ENCODE measurements around the gene CENPA.

The CENPA gene

DNA sequence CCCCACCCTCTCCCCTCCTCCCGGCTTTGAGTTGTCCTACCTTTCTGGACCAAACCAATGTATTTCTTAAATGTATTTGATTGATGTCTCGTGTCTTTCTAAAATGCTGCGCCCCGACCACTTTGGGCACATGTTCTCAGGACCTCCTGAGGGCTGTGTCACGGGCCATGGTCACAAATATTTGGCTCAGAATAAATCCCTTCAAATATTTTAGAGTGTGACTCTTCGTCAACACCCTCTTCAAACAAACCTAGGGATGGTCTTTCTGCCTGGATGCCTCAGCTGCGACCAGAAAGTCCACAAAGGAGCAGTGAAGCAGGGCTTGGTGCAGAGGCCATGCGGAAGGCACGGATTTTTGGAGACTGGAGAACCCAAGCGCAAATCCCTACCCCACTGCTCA is 22.8 kb upstream of the CENPA start:
- DNase-seq: no peak

DNA sequence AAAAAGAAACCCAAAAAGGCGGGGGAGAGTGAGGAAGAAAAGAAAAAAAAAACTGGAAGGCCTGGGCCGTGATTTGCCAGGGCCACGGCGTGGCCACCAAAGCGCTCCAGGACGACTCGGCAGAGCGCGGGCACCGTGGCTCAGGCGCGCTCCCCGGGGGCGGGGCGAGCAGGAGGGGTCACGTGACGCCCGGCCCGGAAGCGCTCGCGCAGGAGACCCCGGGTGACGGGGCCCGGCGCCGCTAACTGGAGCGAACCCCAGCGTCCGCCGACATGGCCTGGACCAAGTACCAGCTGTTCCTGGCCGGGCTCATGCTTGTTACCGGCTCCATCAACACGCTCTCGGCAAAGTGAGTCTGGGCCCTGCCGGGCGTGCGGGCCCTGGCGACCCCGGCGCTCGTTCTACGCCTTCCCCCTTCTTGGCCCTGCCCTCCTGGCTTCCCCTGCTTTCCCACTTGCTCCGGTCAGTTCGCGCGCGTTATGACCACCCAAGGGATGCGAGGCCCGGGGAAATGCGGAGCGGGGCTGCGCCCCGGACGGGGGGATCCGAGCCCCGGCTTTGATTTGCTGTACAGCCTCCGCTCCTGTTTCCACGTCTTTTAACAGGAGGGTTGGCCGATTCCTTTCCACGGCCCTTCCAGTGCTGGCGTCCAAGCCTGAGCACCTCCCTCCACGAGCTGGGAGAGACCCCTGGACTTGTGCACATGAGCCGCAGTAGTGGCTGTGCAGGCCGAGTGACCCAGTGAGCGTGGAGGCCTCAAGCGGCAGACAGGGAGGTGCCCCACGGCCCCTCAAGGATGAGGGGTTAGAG is 21.6 kb upstream of the CENPA start, which contains the start of gene SLC35F6:
Gene SLC35F6, plus strand, starts transcription at position 207 of the 810 bp plus-strand sequence. Its CDS starts 66 bp downstream, at position 273.
- DNase-seq: peak; percentile 64 to 84 (median 78)

DNA sequence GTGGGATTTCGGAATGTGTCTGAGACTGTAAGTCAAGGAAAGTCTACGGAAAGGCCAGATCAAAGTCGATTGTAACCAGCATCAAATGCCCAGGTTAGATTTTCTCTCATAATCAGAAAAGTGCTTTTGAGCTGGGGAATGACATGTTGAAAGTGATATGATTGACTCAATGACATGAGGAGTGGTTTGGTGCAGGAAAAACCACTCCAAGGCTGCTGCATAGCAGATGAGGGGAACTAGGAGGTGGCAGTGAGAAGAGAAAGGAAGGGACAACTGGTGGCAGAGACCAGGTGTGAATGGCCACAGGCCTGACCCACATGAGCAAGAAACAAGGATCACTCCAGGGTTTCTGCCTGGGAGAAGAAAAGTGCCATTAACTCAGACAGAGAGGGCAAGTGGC is 20.9 kb upstream of the CENPA start:
- no peak for DNase-seq

DNA sequence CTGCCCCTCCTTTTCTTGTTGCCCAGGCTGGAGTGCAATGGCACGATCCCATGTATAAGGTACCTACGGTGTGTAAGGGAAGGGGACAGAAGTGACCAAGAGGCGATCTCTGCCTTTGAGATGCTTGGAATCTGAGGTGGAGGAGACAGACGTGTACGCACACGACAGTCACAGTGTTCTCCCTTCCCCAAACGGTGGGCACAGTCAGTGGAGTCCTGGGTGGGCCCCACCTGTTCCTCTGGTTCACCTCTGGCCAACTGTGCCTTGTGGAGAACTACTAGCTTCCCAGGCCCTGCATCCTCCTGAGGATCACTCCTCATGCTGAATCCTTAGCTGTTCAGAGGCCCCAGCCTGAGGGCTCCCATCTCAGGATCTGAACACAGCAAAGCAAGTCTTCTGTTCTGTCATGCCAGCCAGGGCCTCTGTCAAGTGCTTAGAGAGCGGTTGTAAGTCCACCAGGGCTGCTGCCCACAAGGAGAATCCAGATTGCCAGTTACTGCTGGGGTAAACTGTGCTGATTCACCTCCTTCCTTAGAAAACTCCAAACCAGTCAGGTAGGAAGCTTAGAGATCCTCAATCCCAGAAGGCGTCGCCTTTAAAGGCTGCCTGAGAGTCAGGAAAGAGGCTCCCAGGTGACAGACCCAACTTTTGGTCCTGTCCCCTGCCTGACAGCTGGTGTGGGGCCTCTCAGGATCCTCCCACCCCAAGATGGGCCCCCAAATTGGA is 20.2 kb upstream of the CENPA start:
- DNase-seq: no peak

DNA sequence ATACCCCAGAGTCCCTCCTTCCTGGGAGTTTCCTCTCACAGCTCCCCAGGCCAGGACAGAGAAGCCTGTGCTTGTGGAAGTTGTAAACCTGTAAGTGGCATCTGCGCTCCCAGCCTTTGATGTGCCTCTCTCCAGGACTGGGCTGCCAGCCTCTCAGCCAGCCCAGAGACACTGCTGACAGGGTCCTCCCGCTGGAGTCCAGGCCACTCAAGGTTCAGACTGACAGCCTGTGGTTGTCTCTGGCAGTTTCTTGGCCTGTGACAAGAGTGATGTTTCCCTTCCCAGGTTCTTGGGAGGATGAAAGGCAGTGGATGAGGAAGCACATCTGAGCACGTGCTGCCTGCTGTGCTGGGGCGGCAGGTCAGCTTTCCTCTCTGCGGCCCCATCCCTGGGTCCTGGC is 18.7 kb upstream of the CENPA start:
- DNase-seq: no peak

DNA sequence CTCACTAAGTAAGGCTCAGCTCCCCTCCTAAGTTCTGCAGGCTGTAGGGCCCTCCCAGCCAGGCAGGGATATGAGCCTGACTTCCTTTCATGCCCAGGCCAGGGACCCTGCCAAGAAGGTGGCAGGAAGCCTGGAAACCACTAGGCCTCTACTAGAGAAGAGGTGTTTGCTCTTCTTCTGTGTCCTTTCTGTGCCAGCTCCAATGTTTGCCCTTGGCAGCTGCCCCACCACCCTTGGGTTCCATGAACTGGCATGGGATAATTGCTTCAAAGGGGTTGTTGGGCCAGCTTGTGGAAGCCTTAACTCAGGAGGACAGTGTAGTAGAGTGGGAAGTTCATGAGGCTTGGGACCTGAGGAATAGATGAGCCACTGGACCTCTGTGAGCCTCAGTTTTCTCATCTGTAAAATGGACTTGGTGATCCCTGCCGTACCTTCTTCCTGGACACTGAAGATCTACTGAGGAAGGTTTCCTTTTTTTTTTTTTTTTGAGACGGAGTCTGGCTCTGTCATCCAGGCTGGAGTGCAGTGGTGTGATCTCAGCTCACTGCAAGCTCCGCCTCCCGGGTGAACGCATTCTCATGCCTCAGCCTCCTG is 17.9 kb upstream of the CENPA start:
- DNase-seq: no peak

DNA sequence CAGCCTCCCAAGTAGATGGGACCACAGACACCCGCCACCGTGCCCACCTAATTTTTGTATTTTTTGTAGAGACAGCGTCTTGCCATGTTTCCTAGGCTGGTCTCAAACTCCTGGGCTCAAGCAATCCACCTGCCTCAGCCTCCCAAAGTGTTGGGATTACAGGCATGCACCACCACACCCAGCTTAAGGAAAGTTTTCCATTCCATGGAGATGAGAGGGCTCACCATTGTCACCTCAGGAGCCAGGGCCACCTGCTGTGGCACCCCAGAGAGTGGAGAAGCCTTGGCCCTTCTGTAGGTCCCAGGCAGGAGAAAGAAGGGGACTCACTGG is 17.1 kb upstream of the CENPA start:
- no peak for DNase-seq

DNA sequence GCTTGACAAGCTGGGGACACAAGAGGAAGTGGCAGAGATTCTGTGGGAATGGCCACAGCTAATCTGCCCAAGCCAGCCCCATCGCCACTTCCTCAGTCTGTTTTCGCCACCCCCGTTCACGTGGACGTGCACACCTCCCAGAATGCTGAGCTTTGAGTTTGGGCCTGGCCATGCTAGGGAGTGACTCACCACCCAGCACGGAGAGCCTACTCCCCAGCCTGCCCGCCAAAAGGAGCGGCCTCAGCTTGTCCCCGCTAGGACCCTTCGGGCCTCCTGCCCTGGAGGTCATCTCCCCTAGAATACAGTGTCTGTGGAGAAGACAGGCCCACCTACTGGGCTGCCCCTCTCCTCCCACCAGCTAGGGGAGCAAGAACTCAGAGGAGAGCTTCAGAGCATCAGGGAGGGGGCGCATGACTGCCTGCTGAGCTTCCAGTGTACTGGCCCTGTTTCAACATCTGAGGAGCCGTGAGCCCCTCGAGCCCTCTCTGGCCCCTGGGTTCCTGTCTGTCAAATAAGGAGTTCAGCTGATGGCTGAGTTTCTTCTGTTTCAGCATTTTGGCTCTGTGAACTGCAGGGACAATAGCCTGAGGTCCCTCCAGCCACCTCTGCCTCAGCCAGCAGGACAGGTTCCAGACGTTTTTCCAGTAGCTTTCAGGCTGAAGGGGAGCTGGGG is 16.6 kb upstream of the CENPA start:
- DNase-seq: no peak

DNA sequence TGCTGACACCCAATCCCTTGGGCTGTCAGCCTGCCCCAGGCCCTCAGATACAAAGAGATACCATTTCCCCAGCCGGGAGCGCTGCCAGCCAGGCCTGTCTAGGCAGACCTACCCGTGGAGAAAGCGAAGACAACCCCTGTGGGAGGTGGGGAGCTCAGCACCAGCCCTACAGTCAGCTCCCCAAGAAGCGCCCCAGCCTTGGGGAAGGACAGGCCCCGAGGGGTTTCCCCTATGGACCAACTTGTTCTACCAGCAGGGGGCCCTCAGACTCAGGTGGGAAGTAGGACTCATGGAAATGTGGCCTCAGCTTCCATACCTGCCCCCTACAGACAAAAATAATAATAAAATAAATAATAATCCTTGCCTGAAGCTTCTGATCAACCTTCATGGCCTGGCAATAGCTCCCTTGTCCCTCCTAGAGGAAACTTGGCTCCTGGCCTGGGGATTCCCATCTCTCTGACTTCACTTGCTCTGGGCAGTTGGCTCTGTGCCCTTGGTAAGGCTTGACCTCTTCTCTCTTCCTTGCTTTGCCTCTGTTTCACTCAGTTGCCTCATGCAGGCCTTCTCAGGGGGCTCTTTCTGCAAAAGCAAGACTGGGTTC is 14.8 kb upstream of the CENPA start:
- DNase-seq: peak in 3 of 6 experiments; percentile 7 to 40 (median 24)

DNA sequence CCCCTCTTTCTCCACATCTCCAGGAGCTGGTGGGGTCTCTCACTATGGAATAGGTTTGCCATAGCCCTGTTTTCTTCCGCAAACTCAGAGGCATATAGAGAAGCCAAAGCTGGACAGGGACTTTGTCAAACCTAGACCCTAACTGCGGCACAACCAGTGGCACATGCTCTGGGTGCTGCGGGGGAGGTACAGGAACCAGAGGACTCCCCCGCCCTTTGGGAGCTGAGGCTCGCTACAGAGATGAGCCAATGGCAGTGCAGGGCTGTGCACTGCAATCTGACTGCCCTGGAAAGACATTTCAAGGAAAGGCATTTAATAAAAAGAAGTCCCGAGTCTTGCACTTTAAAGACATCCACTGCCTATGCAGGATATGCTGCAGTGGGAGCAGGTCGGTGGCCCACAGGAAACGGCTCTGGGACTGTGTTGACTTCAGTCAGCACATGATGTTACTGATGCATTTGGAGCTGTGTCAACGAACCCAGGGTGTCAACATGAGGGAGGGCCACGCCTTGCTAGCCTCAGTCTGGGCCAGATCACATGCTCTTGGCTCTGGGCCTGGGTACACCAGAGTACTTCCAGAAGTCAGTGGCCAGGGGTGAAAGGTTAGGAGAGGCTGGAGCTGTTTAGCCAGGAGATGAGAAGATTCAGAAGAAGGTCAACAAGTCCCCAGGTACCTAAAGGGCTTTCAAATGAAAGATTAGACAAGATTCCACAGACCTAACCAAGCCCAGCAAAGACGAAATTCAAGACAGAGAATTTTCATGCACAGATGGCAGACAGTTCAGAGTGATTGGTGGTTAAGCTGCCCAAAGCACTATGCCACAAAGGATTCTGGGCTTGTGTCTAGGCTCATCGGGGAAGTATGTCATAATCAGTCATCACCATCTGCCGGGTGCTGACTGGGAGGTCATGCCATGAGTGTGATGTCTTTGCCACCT is 13.5 kb upstream of the CENPA start:
- peak in 5 of 6 experiments; percentile 10 to 70 (median 59) for DNase-seq

DNA sequence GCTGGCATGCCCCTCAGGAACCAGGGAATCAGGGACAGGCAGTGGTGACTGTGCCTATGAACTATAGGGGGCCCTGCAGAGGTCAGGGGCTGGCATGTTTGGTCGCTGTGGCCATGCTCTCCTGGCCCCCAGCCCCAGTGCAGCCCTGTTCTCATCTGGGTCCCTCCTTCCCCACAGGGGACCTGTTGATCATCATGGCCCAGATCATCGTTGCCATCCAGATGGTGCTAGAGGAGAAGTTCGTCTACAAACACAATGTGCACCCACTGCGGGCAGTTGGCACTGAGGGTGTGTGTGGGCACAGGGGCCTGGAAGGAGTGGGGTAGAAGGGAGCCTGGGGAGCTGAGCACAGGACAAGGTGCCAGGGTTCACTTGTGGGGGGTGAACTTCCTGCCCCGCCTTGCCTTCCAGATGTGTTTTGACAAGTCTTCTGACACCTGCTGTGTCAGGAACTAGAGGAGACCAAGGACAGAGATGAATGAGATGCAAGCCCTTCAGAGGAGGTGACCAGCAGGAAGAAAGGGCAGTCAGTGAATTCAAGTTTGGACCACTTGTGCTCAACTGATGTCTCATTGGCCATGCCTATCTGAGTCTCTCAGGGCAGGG is 9.6 kb upstream of the CENPA start:
- DNase-seq: no peak

DNA sequence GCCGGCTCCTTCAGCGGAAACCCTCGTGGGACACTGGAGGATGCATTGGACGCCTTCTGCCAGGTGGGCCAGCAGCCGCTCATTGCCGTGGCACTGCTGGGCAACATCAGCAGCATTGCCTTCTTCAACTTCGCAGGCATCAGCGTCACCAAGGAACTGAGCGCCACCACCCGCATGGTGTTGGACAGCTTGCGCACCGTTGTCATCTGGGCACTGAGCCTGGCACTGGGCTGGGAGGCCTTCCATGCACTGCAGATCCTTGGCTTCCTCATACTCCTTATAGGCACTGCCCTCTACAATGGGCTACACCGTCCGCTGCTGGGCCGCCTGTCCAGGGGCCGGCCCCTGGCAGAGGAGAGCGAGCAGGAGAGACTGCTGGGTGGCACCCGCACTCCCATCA is 7.8 kb upstream of the CENPA start:
- no peak for DNase-seq

DNA sequence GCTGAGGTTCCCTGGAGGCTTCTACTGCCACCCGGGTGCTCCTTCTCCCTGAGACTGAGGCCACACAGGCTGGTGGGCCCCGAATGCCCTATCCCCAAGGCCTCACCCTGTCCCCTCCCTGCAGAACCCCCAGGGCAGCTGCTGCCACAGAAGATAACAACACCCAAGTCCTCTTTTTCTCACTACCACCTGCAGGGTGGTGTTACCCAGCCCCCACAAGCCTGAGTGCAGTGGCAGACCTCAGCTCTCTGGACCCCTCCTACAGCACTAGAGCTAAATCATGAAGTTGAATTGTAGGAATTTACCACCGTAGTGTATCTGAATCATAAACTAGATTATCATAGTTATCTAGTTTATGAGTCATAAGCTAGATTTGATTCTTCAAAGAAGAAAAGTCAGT is 7.3 kb upstream of the CENPA start:
- no peak for DNase-seq

DNA sequence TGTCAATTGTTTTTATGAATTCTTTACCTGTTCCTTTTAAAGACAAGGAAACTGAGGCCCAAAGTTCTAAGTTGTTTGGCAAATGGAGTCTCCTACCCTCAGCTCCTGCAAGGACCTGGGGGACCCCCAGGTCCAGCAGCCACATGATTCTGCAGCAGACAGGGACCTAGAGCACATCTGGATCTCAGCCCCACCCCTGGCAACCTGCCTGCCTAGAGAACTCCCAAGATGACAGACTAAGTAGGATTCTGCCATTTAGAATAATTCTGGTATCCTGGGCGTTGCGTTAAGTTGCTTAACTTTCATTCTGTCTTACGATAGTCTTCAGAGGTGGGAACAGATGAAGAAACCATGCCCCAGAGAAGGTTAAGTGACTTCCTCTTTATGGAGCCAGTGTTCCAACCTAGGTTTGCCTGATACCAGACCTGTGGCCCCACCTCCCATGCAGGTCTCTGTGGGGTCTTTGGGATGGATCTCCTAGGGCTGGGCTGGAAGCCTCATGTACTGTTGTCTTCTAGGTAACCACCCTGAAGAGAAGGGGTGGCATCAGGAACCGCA is 5.6 kb upstream of the CENPA start:
- DNase-seq: no peak

DNA sequence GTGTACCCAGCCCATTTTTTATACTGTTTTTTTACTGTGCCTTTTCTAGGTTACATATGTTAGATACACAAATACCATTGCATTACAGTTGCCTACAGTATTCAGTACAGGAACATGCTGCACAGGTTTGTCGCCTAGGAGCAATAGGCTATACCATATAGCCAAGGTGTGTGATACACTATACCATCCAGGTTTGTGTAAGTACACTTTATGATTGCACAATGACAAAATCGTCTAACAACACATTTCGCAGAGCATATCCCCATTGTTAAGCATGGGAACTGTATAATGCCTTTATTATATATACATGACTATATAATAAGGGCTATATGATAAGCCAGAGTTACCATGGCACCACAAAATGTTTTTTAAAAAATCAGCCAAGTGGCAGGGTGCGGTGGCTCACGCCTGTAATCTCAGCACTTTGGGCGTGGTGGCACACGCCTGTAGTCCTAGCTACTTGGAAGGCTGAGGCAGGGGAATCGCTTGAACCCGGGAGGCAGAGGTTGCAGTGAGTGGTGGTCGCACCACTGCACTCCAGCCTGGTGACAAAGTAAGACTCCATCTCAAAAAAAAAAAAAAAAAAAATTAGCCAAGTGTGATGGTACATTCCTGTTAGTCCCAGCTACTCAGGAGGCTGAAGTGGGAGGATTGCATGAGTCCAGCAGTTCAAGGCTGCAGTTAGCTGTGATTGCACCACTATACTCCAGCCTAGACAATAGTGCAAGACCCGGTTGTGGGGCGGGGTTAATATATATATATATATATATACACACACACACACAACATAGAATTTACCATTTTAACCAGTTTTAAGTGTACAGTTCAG is 2.8 kb upstream of the CENPA start:
- DNase-seq: no peak

DNA sequence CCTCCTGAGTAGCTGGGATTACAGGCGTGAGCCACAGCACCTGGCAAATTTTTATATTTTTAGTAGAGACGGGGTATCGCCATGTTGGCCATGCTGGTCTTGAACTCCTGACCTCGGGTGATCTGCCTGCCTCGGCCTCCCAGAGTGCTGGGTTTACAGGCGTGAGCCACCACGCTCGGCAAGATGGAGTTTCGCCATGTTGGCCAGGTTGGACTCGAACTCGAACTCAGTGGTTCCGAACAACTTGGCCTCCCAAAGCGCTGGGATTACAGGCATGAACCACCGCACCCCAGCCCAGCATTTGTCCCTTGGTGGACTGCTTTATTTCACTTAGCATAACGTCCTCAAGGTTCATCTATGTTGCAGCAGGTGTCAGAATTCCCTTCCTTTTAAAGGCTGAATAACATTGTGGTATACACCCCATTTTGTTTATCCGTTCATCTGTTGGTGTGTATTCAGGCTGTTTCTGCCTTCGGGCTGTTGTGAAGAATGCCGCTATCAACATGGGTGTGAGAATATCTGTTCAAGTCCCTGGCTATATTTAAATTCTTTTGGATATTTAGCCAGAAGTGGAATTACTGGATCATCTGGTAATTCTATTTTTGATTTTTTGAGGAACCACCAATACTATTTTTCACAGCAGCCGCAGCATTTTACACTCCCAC is 1.2 kb upstream of the CENPA start:
- DNase-seq: no peak

DNA sequence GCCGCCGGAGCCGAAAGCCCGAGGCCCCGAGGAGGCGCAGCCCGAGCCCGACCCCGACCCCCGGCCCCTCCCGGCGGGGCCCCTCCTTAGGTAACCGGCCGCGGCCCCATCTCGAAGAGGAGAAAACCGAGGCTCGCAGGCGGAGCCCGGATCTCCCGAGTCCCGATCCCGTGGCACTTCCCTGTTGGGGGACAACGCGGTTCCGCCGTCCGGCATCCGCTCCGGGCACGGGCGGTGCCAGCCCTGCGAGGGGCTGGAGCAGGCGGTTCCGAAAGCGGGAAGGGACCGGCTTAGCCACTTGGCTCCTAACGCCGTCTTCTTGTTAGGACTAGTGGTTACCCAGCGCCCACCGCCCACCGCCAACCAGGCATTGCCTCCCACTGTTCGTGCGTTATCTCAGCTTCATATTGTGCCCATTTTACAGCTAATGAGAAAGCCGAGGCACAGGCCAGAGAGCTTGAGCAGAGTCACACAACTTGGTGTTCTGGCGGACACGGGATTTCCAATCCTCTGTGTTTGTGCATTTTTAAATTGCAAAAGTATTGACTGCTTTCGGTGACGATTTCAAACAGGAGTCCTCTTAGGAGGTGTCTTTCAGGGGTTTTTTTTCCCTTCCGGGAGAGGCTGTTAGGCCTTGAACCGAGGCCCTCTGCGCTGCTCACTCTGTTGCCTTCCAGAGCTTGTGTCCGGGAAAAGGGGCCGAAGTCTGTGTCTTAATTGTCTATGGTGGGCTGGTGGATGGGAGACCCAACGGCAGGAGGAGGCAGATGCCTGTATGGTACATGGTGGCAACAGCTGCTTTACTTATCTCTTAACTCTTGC is 562 bp downstream of the CENPA start:
- peak in 2 of 6 experiments; percentile 14 to 25 for DNase-seq

DNA sequence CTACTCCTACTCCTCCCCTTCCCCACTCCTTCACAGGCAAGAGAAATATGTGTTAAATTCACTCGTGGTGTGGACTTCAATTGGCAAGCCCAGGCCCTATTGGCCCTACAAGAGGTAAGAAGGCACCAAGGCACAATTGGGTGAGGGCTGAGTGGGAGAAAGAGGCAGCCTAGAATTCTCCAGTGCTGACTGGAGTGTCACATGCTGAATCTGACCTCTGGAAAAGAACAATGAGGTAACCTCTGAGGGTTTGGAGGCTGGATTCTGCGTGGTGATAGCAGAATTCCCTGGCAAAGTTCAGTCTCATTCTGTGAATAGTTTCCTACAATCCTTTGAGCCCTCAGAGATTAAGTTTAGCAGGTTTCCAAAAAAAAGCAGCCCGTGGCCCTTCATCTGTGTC is 6.9 kb downstream of the CENPA start:
- DNase-seq: no peak

DNA sequence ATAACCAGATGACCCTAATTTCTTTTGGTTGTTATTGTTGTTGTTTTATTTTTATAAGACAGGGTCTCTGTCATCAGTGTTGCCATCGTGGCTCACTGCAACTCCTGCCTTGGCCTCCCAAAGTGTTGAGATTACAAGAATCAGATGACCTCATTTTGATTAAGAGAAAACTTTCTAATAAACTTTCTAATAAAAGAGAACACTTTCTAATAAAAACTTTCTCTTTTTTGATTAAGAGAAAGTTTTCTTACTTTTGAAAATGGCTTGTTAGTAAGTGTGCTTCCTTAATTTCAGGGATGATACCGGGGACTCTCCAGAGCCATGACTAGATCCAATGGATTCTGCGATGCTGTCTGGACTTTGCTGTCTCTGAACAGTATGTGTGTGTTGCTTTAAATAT is 7.7 kb downstream of the CENPA start:
- DNase-seq: no peak

Measured in stimulated activated naive CD4-positive, alpha-beta T cell (primary cell).